22Rv1 (cell line): ENCODE measurements around the gene PRKAA2.

Source experiments
- H3K27ac ChIP-seq: fragments of 450-650 bp; 2 replicates; pipeline ENCODE4 v1.5.1; 2017
- CTCF ChIP-seq: fragments of 450-650 bp; IDR thresholded peaks from 2 replicates; pipeline ENCODE4 v1.5.1; 2017; ENCODE audit warnings: mild to moderate bottlenecking
- ZFX ChIP-seq: fragments of 450-650 bp; IDR thresholded peaks from 2 replicates; pipeline ENCODE4 v1.6.1; 2017; ENCODE audit warnings: antibody characterized with exemption, borderline replicate concordance

The PRKAA2 gene

GRCh38 chr1:56644064-56644918 is 823 bp upstream of the PRKAA2 start:
- TF ChIP-seq CTCF = no peak
- no peak for TF ChIP-seq ZFX
- peak overlapping the region; percentile 54 for H3K27ac ChIP-seq

GRCh38 chr1:56645677-56646305 is 677 bp downstream of the PRKAA2 start:
- H3K27ac ChIP-seq = peak overlapping the region; percentile 54
- TF ChIP-seq ZFX = no peak

- TF ChIP-seq CTCF (no peak), ZFX (no peak)
- no peak overlapping the region for H3K27ac ChIP-seq
These were observed 1.5 kb downstream of the PRKAA2 start for GRCh38 chr1:56646611-56647010.

GRCh38 chr1:56647106-56647505 is 2.0 kb downstream of the PRKAA2 start:
- H3K27ac ChIP-seq = no peak overlapping the region
- TF ChIP-seq ZFX (no peak), CTCF (no peak)

- H3K27ac ChIP-seq = no peak overlapping the region
- TF ChIP-seq CTCF = no peak
- no peak for TF ChIP-seq ZFX
These were observed 3.4 kb downstream of the PRKAA2 start for GRCh38 chr1:56648546-56648945.

- H3K27ac ChIP-seq = no peak overlapping the region
- no peak for TF ChIP-seq ZFX
- TF ChIP-seq CTCF = no peak
These were observed 9.2 kb downstream of the PRKAA2 start for GRCh38 chr1:56654126-56654923.

- TF ChIP-seq CTCF (no peak), ZFX (no peak)
- H3K27ac ChIP-seq = no peak overlapping the region
These were observed 11.0 kb downstream of the PRKAA2 start for GRCh38 chr1:56655991-56656613.
